Lower leg skin (tissue), 3 donors: ENCODE data around the gene PXDN.

Experiments
- POLR2A ChIP-seq, 2 donors: fragments of 450-650 bp; IDR thresholded peaks; one replicate each; pipeline ENCODE4 v1.6.1; 2016 to 2017; ENCODE audit warnings: antibody characterized with exemption in 2 of 2, mild to moderate bottlenecking in 1 of 2, moderate library complexity in 1 of 2
- TF ChIP-seq, protein P1 (sequence below), 3 donors: fragments of 450-650 bp; IDR thresholded peaks; one replicate each; pipeline ENCODE4 v1.5.1; 2016; ENCODE audit warnings: antibody characterized with exemption in 3 of 3, mild to moderate bottlenecking in 3 of 3, moderate library complexity in 2 of 3

DNA sequence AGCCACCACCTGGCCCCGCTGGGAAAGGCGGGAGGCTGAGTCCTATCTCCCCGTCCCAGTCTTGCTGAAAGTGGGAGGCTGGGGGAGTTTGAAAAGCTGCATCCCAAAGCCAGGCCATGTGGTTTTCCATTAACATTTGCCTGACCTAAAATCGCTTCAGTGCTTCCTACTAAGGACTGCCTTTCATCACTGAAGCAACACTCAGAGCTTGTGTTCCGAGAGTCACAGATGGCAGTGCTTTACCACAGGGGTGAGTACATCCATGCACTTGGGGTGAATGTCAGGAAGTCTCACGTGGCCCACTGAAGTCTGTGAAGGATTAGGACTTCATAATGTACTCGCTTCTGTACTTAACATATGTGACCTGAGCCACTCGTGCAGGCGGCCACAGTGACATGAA, 43.3 kb downstream of the PXDN start:
- TF ChIP-seq, protein P1, sequence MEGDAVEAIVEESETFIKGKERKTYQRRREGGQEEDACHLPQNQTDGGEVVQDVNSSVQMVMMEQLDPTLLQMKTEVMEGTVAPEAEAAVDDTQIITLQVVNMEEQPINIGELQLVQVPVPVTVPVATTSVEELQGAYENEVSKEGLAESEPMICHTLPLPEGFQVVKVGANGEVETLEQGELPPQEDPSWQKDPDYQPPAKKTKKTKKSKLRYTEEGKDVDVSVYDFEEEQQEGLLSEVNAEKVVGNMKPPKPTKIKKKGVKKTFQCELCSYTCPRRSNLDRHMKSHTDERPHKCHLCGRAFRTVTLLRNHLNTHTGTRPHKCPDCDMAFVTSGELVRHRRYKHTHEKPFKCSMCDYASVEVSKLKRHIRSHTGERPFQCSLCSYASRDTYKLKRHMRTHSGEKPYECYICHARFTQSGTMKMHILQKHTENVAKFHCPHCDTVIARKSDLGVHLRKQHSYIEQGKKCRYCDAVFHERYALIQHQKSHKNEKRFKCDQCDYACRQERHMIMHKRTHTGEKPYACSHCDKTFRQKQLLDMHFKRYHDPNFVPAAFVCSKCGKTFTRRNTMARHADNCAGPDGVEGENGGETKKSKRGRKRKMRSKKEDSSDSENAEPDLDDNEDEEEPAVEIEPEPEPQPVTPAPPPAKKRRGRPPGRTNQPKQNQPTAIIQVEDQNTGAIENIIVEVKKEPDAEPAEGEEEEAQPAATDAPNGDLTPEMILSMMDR (IDR thresholded peaks at IDR 0.05): no peak
- TF ChIP-seq POLR2A (IDR thresholded peaks at IDR 0.05): no peak
